ENCODE data around the gene MVB12B. TPM values are rescaled to one million over a fixed set of nuclear protein-coding genes. Genes with fewer than 3 reads are reported as not detected.

Gene MVB12B
- total RNA-seq, 1 experiment from 2014 or later: 5.8 TPM

DNA sequence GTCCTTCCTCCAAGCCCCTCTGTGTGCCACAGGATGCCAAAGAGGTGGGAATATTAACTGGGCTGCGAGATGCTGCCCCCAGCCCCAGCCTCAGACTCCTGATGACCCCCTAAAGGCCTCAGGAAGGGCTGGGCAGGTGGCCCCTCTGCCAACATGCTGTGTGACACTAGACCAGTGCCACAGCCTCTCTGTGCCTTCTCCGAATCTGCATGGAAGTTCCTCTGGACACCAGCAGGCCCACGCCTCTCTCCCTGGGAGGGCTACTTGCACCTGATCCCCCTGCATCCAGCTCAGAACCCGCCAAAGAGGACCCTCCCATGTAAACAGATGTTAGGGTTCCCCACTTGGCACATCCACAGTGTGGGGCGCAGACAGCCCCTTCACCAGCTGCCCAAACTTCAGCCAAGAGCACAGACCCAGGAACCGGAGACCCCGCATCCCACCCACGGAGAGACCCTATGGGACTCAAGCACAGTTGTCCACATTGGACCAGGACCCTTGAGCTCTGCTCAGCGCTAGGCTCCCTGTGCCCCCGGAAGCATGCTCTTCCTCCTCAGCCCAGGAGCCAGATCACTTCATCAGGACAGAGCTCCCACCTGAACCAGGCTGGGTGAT, 195.5 kb downstream of the MVB12B start:
- Histone ChIP-seq H2AFZ (ENCODE audit: low read length) (no peak overlapping the region), H2BK120ac (ENCODE audit: low read depth, low read length, poor library complexity, severe bottlenecking) (no peak overlapping the region), H3K23me2 (ENCODE audit: insufficient read length, low read depth, low read length, poor library complexity, severe bottlenecking) (no peaks in the 10 kb centered on the region), H3K23ac (ENCODE audit: insufficient read length, low read depth, low read length) (no peak overlapping the region), H3K79me2 (ENCODE audit: insufficient read depth, low read length) (no peaks in the 10 kb centered on the region), H2AK5ac (ENCODE audit: insufficient read length, low read length) (no peak overlapping the region), H3K4me2 (ENCODE audit: insufficient read depth, insufficient read length, low read length) (no peak overlapping the region), H3K4me1 (ENCODE audit: insufficient read depth, low read length) (peaks cover 3% of the 10 kb centered on the region; the same call in 1 of the 2 replicates), H4K20me1 (ENCODE audit: control insufficient read depth, insufficient read depth, insufficient read length) (no peaks in the 10 kb centered on the region), H4K8ac (replicated peaks; ENCODE audit: insufficient read length, low read depth, low read length) (no peak overlapping the region), H3K14ac (ENCODE audit: insufficient read depth, low read length) (no peak overlapping the region; the same call in 1 of the 2 replicates), H2BK12ac (ENCODE audit: insufficient read length, low read depth, low read length) (no peak overlapping the region), H3K18ac (ENCODE audit: insufficient read length, low read depth, low read length) (no peak overlapping the region), H2BK15ac (ENCODE audit: low read depth, low read length) (no peak overlapping the region), H2BK20ac (ENCODE audit: low read depth, low read length, poor library complexity, severe bottlenecking) (no peak overlapping the region), H3K9ac (ENCODE audit: extremely low read depth, insufficient read length, low read length) (no peak overlapping the region), H3K79me1 (ENCODE audit: insufficient read depth, low read depth, low read length, poor library complexity, severe bottlenecking) (no peaks in the 10 kb centered on the region), H4K5ac (ENCODE audit: insufficient read length, low read depth, low read length) (no peak overlapping the region), H3K27me3 (ENCODE audit: insufficient read depth, low read length) (no peaks in the 10 kb centered on the region; the same call in 1 of the 2 replicates), H3K27ac (ENCODE audit: insufficient read length, low read depth, low read length) (no peak overlapping the region), H3K4ac (ENCODE audit: low read depth, low read length) (no peak overlapping the region), H3K56ac (ENCODE audit: insufficient read length, low read depth, low read length) (no peak overlapping the region), H3T11ph (ENCODE audit: low read length) (no peak overlapping the region), H3K9me3 (ENCODE audit: control insufficient read depth, low read depth, low read length) (no peaks in the 10 kb centered on the region), H4K91ac (ENCODE audit: insufficient read length, low read depth, low read length) (no peak overlapping the region), H2BK5ac (ENCODE audit: insufficient read length, low read length) (no peak overlapping the region)
- Mint-ChIP-seq H3K4me3 (no peak overlapping the region), H3K27ac (no peak overlapping the region; a peak in 1 of 7 replicates), H3K4me1 (peaks cover 12 to 29% of the 10 kb centered on the region in 2 experiments), H3K9me3 (no peaks in the 10 kb centered on the region), H3K36me3 (ENCODE audit: insufficient read depth in 1 of 3, low read depth in 3 of 3) (no peaks in the 10 kb centered on the region), H3K27me3 (ENCODE audit: low read depth) (peaks cover 35% of the 10 kb centered on the region)
- TF ChIP-seq, protein P1, sequence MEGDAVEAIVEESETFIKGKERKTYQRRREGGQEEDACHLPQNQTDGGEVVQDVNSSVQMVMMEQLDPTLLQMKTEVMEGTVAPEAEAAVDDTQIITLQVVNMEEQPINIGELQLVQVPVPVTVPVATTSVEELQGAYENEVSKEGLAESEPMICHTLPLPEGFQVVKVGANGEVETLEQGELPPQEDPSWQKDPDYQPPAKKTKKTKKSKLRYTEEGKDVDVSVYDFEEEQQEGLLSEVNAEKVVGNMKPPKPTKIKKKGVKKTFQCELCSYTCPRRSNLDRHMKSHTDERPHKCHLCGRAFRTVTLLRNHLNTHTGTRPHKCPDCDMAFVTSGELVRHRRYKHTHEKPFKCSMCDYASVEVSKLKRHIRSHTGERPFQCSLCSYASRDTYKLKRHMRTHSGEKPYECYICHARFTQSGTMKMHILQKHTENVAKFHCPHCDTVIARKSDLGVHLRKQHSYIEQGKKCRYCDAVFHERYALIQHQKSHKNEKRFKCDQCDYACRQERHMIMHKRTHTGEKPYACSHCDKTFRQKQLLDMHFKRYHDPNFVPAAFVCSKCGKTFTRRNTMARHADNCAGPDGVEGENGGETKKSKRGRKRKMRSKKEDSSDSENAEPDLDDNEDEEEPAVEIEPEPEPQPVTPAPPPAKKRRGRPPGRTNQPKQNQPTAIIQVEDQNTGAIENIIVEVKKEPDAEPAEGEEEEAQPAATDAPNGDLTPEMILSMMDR (conservative IDR thresholded peaks at IDR 0.05): no peak
- no peak for DNase-seq
- WGBS (ENCODE audit: extremely low coverage, insufficient read length, low lambda C conversion rate): no CpG with 5 or more reads among the region's 10 CpGs
